BLaER1 treated with 17β-estradiol and CSF1 and Interleukin-3, amounts not matched to agents 10 nM and 100 nM (cell line): ENCODE results near the gene AQP1.

Experiments
- H3K27ac ChIP-seq, 11 experiments: shearing (Covaris generic); formaldehyde crosslinking; 2 replicates each; pipeline ENCODE4 v1.8.1; 2022
- H3K27me3 ChIP-seq, 11 experiments: shearing (Covaris generic); formaldehyde crosslinking; 2 replicates each; pipeline ENCODE4 v1.8.1; 2022
- H3K36me3 ChIP-seq, 11 experiments: shearing (Covaris generic); formaldehyde crosslinking; 2 replicates each; pipeline ENCODE4 v1.8.1; 2022
- H3K4me1 ChIP-seq, 10 experiments: shearing (Covaris generic); formaldehyde crosslinking; 2 replicates each; pipeline ENCODE4 v1.8.1; 2022
- H3K4me2 ChIP-seq, 11 experiments: shearing (Covaris generic); formaldehyde crosslinking; 2 replicates each; pipeline ENCODE4 v1.8.1; 2022
- H3K4me3 ChIP-seq, 10 experiments: shearing (Covaris generic); formaldehyde crosslinking; 2 replicates each; pipeline ENCODE4 v1.8.1; 2022
- H3K9ac ChIP-seq, 11 experiments: shearing (Covaris generic); formaldehyde crosslinking; 2 replicates each; pipeline ENCODE4 v1.8.1; 2022
- H3K9me3 ChIP-seq, 11 experiments: shearing (Covaris generic); formaldehyde crosslinking; replicated peaks in 1 of 11; 2 replicates each; pipeline ENCODE4 v1.8.1; 2022
- H4K20me1 ChIP-seq, 11 experiments: shearing (Covaris generic); formaldehyde crosslinking; 2 replicates each; pipeline ENCODE4 v1.8.1; 2022
- Cebpa-rat ChIP-seq, 11 experiments: shearing (Covaris generic); IDR thresholded peaks; 2 replicates each; pipeline ENCODE4 v1.8.1; 2022

The AQP1 gene

DNA sequence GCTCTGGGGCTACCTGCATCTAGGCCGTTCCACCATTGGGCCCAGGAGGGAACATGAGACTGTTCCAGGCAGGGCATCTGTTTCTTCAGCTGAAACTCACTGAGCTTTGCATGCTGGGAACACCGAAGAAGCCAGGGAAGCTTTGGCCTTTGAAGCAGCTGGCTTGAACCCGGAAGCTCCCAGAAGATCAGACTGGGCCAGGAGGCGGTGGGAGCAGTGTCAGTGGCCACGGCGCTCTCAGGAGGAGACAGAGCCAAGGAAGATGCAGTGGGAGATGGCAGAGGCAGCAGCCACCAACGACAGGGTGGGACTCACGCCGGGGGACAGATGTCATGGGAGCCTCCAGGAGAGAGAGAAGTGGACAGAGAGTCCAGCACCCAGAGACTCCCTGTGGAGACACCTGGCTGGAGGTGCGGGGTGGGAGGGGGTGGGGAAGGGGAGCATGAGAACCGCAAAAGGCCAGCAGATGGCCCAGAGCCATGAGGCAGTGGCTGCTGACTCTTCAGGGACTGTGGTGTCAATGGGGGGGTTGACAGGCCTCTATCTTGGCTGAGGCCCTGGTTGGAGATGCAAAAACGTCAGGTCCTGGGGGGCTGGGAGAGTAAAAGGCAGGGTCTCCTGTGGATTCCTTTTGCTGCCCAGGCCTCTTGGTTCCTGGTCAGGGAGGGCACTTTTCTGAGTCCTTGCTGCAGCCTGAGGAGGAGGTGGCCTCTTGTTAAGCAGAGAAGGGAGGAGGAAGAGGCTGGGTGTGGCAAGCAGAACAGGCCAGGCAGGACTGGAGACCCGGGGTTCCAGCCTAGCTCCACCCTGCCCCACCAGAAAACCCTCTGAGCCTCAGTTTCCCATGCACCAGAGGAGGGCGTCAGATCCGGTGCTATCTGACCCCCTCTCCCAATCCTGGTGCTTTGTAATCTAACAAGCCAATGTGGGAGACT is 6.3 kb upstream of the AQP1 start:
- Histone ChIP-seq H3K9ac (no peak overlapping the region), H4K20me1 (no peaks in the 10 kb centered on the region; a peak in 1 of 22 replicates)

DNA sequence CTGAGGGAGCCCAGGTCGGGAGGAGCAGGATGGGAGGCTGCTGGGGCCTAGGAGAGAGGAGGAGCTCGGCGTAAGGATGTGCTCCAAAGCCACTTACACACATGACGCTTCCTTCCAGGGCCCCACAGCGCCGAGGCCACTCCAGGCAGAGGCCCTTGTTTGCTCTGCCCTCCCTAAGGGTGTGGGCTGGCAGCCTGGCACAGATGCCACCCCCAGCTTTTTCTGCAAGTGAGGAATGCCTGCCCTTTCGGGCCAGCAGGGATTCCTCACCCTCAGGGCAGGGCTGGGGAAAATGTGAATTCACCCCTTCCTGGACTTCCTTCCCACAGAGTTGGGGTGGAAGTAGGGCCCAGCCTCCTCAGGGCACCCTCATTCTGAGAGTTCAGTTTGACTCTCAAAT is 5.6 kb upstream of the AQP1 start:
- Histone ChIP-seq H3K27ac (no peak overlapping the region), H3K4me3 (no peak overlapping the region), H3K9ac (no peak overlapping the region; a peak in 1 of 22 replicates), H4K20me1 (peaks cover 0 to 2% (median 0%) of the 10 kb centered on the region in 11 experiments; a peak in 1 of 22 replicates), H3K36me3 (no peaks in the 10 kb centered on the region), H3K27me3 (no peaks in the 10 kb centered on the region), H3K4me2 (peak overlapping the region in 2 of 11 experiments; percentile 11 to 28; a peak in 3 of 22 replicates), H3K9me3 (no peaks in the 10 kb centered on the region), H3K4me1 (peaks cover 17 to 61% (median 49%) of the 10 kb centered on the region in 10 experiments)
- no peak for TF ChIP-seq Cebpa-rat (IDR thresholded peaks at IDR 0.05)

More for the DNA sequence above, 6.3 kb upstream of the AQP1 start:
- H3K27me3 ChIP-seq, result no peaks in the 10 kb centered on the region
- no peak for TF ChIP-seq Cebpa-rat (IDR thresholded peaks at IDR 0.05)
- no peaks in the 10 kb centered on the region for H3K36me3 ChIP-seq
- H3K4me3 ChIP-seq, result no peak overlapping the region
- peaks cover 10 to 61% (median 47%) of the 10 kb centered on the region in 10 experiments for H3K4me1 ChIP-seq
- H3K27ac ChIP-seq, result no peak overlapping the region
- no peaks in the 10 kb centered on the region for H3K9me3 ChIP-seq
- peak overlapping the region in 2 of 11 experiments; percentile 11 to 28; a peak in 3 of 22 replicates for H3K4me2 ChIP-seq

DNA sequence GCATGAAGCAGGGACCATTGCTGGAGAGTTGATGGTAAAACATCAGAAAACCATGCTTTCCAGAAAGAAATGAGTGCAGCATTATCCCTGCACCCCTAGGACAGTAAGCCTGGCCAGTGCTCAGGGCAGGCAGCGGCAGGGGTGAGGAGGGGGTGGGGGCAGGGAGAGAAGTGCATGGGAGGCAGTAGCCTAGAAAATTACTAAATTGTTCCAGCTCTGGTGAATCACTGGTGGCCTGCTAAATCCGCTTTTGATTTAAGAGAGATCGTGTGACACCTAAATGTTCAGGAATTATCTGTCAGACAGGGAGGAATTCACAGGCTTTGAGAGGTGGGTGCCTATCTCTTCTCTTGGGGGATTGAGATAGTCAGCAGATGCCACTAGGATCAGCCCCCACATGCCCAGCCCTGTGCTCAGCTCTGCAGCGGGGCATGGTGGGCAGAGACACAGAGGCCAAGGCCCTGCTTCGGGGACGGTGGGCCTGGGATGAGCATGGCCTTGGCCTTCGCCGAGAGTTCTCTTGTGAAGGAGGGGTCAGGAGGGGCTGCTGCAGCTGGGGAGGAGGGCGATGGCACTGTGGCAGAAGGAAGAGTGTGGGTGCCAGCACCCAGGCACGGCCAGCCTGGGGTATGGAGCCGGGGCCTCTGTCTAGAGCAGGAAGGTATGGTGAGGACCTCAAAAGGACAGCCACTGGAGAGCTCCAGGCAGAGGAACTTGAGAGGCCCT is 5.0 kb upstream of the AQP1 start:
- Histone ChIP-seq H3K4me2 (no peak overlapping the region), H3K4me3 (no peak overlapping the region), H3K9ac (no peak overlapping the region; a peak in 1 of 22 replicates), H3K36me3 (no peaks in the 10 kb centered on the region), H3K27ac (no peak overlapping the region), H3K4me1 (peaks cover 18 to 61% (median 49%) of the 10 kb centered on the region in 10 experiments), H3K27me3 (no peaks in the 10 kb centered on the region), H3K9me3 (no peaks in the 10 kb centered on the region), H4K20me1 (peaks cover 0 to 3% (median 0%) of the 10 kb centered on the region in 11 experiments; a peak in 1 of 22 replicates)
- no peak for TF ChIP-seq Cebpa-rat (IDR thresholded peaks at IDR 0.05)

DNA sequence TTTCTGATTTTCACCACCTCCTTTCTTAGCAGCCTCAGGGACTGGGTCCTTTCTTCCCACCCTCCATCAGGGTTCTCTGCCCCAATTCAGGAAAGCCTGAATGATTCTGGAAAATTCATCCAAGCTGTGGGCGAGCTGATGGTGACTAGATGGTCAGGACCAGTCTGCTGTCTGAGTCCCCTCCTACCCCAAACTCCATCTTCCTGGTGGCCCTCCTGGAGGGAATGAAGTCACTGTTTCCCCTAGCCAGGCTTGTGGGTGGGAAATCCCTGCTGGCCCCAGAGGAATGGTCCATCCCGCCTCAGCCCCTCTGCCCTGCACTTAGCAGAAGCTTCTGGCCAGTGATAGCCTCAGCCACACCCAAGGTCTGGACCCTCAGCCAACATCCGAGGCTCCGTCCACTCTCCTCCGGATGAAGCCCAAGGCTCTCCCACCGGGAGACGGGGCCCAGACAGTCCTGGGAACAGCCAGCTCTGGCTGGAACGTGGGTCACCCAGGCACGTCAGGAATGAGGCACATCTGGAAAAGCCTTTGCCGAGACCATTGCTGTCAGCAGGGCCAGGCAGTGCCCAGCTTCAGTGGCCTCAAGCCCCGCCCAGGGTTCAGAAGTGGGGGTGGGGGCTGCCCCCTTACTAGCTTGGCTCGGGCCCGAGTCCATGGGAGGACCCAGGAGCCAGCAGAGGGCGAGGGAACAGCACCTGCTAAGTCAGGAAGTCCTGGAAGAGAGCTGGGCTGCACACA is 4.0 kb upstream of the AQP1 start:
- Histone ChIP-seq H3K9ac (no peak overlapping the region), H4K20me1 (peaks cover 0 to 3% (median 0%) of the 10 kb centered on the region in 11 experiments; a peak in 1 of 22 replicates), H3K27me3 (0 out of 22 replicates have a peak, but pooled peaks cover 0 to 3% (median 0%) of the 10 kb centered on the region in 11 experiments), H3K27ac (no peak overlapping the region), H3K4me3 (no peak overlapping the region), H3K4me1 (peaks cover 23 to 63% (median 52%) of the 10 kb centered on the region in 10 experiments), H3K9me3 (no peaks in the 10 kb centered on the region), H3K4me2 (no peak overlapping the region), H3K36me3 (no peaks in the 10 kb centered on the region)
- no peak for TF ChIP-seq Cebpa-rat (IDR thresholded peaks at IDR 0.05)

DNA sequence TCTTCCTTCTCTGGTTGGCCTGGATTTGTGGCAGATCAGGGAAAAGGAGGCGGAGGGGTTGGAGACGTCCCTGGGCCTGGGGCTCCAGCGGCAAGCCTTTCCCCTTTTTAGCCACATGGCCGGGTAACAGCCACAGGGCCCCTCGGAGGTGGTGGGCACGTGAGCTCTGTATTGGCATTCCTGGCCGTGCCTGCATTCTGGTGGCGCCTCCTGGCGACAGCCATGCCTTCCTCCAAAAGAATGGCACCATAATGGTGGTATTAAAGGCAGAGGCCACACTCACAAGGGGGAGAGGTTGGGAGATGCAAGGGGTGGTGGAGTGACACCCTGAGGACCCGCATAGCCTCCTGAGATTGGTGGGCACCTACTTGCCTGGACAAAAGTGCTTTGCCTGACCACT is 3.0 kb upstream of the AQP1 start:
- H3K27ac ChIP-seq, result no peak overlapping the region
- H3K36me3 ChIP-seq, result no peaks in the 10 kb centered on the region
- H3K9ac ChIP-seq, result no peak overlapping the region
- H3K27me3 ChIP-seq, result 0 out of 22 replicates have a peak, but pooled peaks cover 0 to 5% (median 0%) of the 10 kb centered on the region in 11 experiments
- H4K20me1 ChIP-seq, result peaks cover 0 to 9% (median 0%) of the 10 kb centered on the region in 11 experiments; a peak in 1 of 22 replicates
- no peak for TF ChIP-seq Cebpa-rat (IDR thresholded peaks at IDR 0.05)
- H3K4me1 ChIP-seq, result peaks cover 29 to 63% (median 52%) of the 10 kb centered on the region in 10 experiments
- H3K9me3 ChIP-seq, result no peaks in the 10 kb centered on the region
- H3K4me2 ChIP-seq, result no peak overlapping the region
- no peak overlapping the region for H3K4me3 ChIP-seq

DNA sequence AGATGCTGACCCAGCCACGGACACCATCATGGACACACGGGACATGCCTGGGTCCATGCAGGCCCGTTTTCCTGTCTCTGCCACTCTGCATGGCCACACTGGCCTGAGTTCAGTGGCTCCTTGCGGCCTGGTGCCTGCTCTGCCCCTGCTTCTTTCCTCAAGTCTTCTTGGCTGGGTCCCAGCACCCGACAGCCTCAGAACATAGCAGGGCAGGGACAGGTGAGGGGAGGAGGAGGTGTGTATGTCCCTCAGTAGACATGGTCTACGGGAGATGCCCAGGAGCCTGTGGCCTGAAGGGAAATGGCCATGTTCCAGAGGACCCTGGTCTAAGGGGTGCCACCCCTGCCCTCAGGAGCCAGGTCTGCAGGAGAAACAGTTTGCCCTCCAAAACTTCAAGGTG is 2.2 kb upstream of the AQP1 start:
- Histone ChIP-seq H3K27me3 (0 out of 22 replicates have a peak, but pooled peaks cover 0 to 5% (median 0%) of the 10 kb centered on the region in 11 experiments), H3K36me3 (no peaks in the 10 kb centered on the region), H3K4me3 (no peak overlapping the region), H3K9me3 (no peaks in the 10 kb centered on the region), H3K4me2 (peak overlapping the region in 4 of 11 experiments; percentile 73 to 89 (median 84); a peak in 3 of 22 replicates), H4K20me1 (peaks cover 0 to 14% (median 0%) of the 10 kb centered on the region in 11 experiments; a peak in 1 of 22 replicates), H3K9ac (no peak overlapping the region), H3K4me1 (peaks cover 35 to 65% (median 57%) of the 10 kb centered on the region in 10 experiments), H3K27ac (no peak overlapping the region)
- TF ChIP-seq Cebpa-rat (IDR thresholded peaks at IDR 0.05), result no peak

DNA sequence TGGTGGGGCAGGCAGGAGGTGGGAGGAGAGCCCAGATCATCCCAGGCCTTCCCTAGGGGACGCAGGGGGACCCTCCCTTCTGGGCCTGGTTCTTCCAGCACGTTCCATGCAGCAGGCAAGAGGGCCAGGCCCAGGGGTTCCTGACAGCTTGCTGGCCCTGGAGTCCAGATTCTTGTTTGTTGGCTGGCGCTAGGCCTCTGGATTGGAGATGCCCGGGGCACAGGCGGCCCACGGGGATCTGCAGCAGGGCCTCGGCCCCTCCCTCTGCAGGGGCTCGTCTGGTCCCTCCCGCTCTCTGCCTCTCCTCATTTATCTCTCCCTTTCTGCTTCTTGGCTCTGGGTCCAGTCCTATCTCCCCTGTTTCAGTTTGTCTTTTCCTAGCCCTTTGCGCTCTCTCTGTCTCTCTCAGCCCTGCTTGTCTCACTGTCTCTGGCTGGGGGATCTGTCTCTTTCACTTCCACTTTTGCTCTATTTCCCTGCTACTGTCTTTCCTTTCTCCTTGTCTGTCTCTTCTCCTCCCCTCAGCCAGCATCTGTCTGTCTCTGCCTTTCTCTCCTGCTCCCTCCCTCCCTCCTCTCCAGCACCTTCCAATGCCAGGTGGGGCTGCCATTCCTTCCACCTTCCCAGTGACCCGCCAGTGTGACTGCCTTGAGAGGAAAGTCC is 1.1 kb upstream of the AQP1 start:
- Histone ChIP-seq H3K4me3 (no peak overlapping the region; a peak in 1 of 20 replicates), H3K4me2 (peak overlapping the region; percentile 63 to 93 (median 85)), H3K4me1 (peaks cover 46 to 72% (median 68%) of the 10 kb centered on the region in 10 experiments), H3K9me3 (no peaks in the 10 kb centered on the region), H4K20me1 (peaks cover 0 to 14% (median 0%) of the 10 kb centered on the region in 11 experiments; a peak in 1 of 22 replicates), H3K9ac (peak overlapping the region in 6 of 11 experiments; percentile 21 to 51 (median 33); a peak in 12 of 22 replicates), H3K27ac (peak overlapping the region in 7 of 11 experiments; percentile 6 to 44 (median 16); a peak in 8 of 22 replicates), H3K27me3 (0 out of 22 replicates have a peak, but pooled peaks cover 0 to 5% (median 0%) of the 10 kb centered on the region in 11 experiments), H3K36me3 (no peaks in the 10 kb centered on the region)
- TF ChIP-seq Cebpa-rat (IDR thresholded peaks at IDR 0.05), result no peak
